GM12878 (cell line): ENCODE measurements around the gene RABEP2. TPM values are rescaled to one million over a fixed set of nuclear protein-coding genes. Genes with fewer than 3 reads are reported as not detected.

Experiments
- ATAC-seq: fragments of 200-7000 bp; cut with Tn5 transposase; 3 replicates; pipeline ENCODE4 v1.9.1; 2020; ENCODE audit warnings: mild to moderate bottlenecking, moderate library complexity
- BruUV-seq: library from RNA; stranded (reverse); fragments of 400-500 nt; replicated peaks from 2 replicates; lab custom pipeline; 2021; lab: Mats Ljungman, UMichigan
- CTCF ChIA-PET: fragments of 300-600 bp; sonication (Branson Sonifier 250); formaldehyde crosslinking; extraction: SDS; loops from one replicate; lab custom pipeline; 2021; ENCODE audit warnings: inconsistent platforms; lab: Yijun Ruan, JAX
- POLR2A ChIA-PET: fragments of 350-600 bp; formaldehyde crosslinking; extraction: SDS; loops from one replicate; lab custom pipeline; 2021; ENCODE audit warnings: inconsistent platforms; lab: Charles Lee
- RAD21 ChIA-PET: fragments of 300-600 bp; sonication (Branson Sonifier 250); formaldehyde crosslinking; loops from one replicate; lab custom pipeline; 2023; ENCODE audit warnings: antibody characterized with exemption; ENCODE audit not compliant: unreplicated experiment; lab: Charles Lee
- SMC1A ChIA-PET: fragments of 300-600 bp; sonication (Branson Sonifier 250); formaldehyde crosslinking; loops from one replicate; lab custom pipeline; 2023; ENCODE audit not compliant: unreplicated experiment, uncharacterized antibody; lab: Charles Lee
- DNase-seq: peaks from one replicate; pipeline ENCODE4 v3.0.0-alpha.2; 2011; ENCODE audit warnings: low read depth, low spot score
- FAIRE-seq: peaks from 3 replicates; lab custom pipeline; 2011; peaks lifted over from hg19 to GRCh38; lab: Jason Lieb, UNC
- H2AFZ ChIP-seq: 2 replicates; pipeline ENCODE4 v1.6.0; 2011; ENCODE audit warnings: low read depth, low read length, control low read depth; ENCODE audit not compliant: control insufficient read depth
- H3K27ac ChIP-seq: 2 replicates; pipeline ENCODE4 v1.5.1; 2011; ENCODE audit warnings: control low read depth; ENCODE audit not compliant: control insufficient read depth, insufficient read depth
- H3K27me3 ChIP-seq, 2 experiments: replicated peaks in 1 of 2; 2 replicates each; pipeline versions ENCODE4 v1.6.0 to v1.6.1; 2011; ENCODE audit warnings: low read length in 1 of 2; ENCODE audit not compliant: control insufficient read depth in 2 of 2, insufficient read depth in 2 of 2
- H3K36me3 ChIP-seq, 2 experiments: 2 replicates each; pipeline ENCODE4 v1.5.1; 2011; ENCODE audit warnings: low read length in 1 of 2; ENCODE audit not compliant: control insufficient read depth in 2 of 2, insufficient read depth in 2 of 2
- H3K4me1 ChIP-seq: 2 replicates; pipeline ENCODE4 v1.6.1; 2011; ENCODE audit warnings: mild to moderate bottlenecking, low read length, moderate library complexity, mixed read lengths; ENCODE audit not compliant: control insufficient read depth, insufficient read depth
- H3K4me2 ChIP-seq: 2 replicates; pipeline ENCODE4 v1.6.0; 2011; ENCODE audit warnings: control low read depth; ENCODE audit not compliant: control insufficient read depth, insufficient read depth
- H3K4me3 ChIP-seq: fragments of 200-600 bp; sonication (generic); 2 replicates; pipeline ENCODE4 v1.5.1; 2016
- H3K79me2 ChIP-seq: 2 replicates; pipeline ENCODE4 v1.6.0; 2011; ENCODE audit warnings: low read length; ENCODE audit not compliant: control insufficient read depth, insufficient read depth
- H3K9ac ChIP-seq: 2 replicates; pipeline ENCODE4 v1.8.0; 2011; ENCODE audit warnings: low read length, control low read depth, mixed read lengths; ENCODE audit not compliant: control insufficient read depth, insufficient read depth
- H3K9me3 ChIP-seq: replicated peaks from 3 replicates; pipeline ENCODE4 v1.5.1; 2011; ENCODE audit warnings: mild to moderate bottlenecking, low read length; ENCODE audit not compliant: control insufficient read depth, insufficient read depth
- H4K20me1 ChIP-seq: 2 replicates; pipeline ENCODE4 v1.6.0; 2011; ENCODE audit not compliant: control insufficient read depth, insufficient read depth
- CUX1 ChIP-seq: IDR thresholded peaks from 2 replicates; pipeline ENCODE4 v1.6.1; 2012; ENCODE audit warnings: improper control_type of control experiment, low read depth, low read length; ENCODE audit not compliant: insufficient replicate concordance
- KAT2A ChIP-seq: conservative IDR thresholded peaks from 2 replicates; pipeline ENCODE4 v1.6.1; 2011; ENCODE audit warnings: low read depth, low read length; ENCODE audit not compliant: control insufficient read depth
- LARP7 ChIP-seq: fragments of 450-650 bp; IDR thresholded peaks from 2 replicates; pipeline ENCODE4 v1.6.1; 2017; ENCODE audit warnings: mild to moderate bottlenecking
- NBN ChIP-seq: fragments of 450-650 bp; IDR thresholded peaks from 2 replicates; pipeline ENCODE4 v1.6.1; 2016
- NFYA ChIP-seq: IDR thresholded peaks from 2 replicates; pipeline ENCODE4 v1.6.1; 2011; ENCODE audit warnings: low read depth, mild to moderate bottlenecking, low read length, improper control_type of control experiment, borderline replicate concordance
- RCOR1 ChIP-seq: conservative IDR thresholded peaks from 2 replicates; pipeline ENCODE4 v1.6.1; 2012; ENCODE audit warnings: low read depth, low read length, improper control_type of control experiment
- STAT1 ChIP-seq: fragments of 450-650 bp; conservative IDR thresholded peaks from 2 replicates; pipeline ENCODE4 v1.6.1; 2014; ENCODE audit warnings: antibody characterized with exemption, mild to moderate bottlenecking
- SUPT20H ChIP-seq: IDR thresholded peaks from 2 replicates; pipeline ENCODE4 v1.6.1; 2011; ENCODE audit warnings: low read depth, mild to moderate bottlenecking, low read length, moderate library complexity, borderline replicate concordance; ENCODE audit not compliant: control insufficient read depth
- TCF7 ChIP-seq: IDR thresholded peaks from 2 replicates; pipeline ENCODE4 v1.6.1; 2014; ENCODE audit warnings: antibody characterized with exemption, borderline replicate concordance
- WRNIP1 ChIP-seq: IDR thresholded peaks from 2 replicates; pipeline ENCODE4 v1.6.1; 2011; ENCODE audit warnings: low read depth, low read length, improper control_type of control experiment, borderline replicate concordance
- YY1 ChIP-seq: IDR thresholded peaks from 2 replicates; pipeline ENCODE4 v1.6.1; 2011; ENCODE audit warnings: low read depth, mild to moderate bottlenecking, low read length
- ZNF687 ChIP-seq: fragments of 450-650 bp; IDR thresholded peaks from 2 replicates; pipeline ENCODE4 v1.6.1; 2017; ENCODE audit warnings: mild to moderate bottlenecking, moderate library complexity
- WGBS: methylation state at CpG from one replicate; pipeline ENCODE4 v1.1.6; 2016; ENCODE audit warnings: low lambda C conversion rate; ENCODE audit not compliant: insufficient replicate concordance, insufficient coverage; ENCODE audit errors: missing lambda C conversion rate; 5-methylcytosine and 5-hydroxymethylcytosine counted together
- in situ Hi-C: fragments of 300-500 bp; cut with MboI; formaldehyde crosslinking; loops from 9 replicates; pipeline ENCODE4 v1.14.3; 2018; ENCODE audit warnings: mixed read lengths
- intact Hi-C: fragments of 100-400 bp; cut with micrococcal nuclease; formaldehyde crosslinking; loops from one replicate; pipeline ENCODE4 v1.14.2; 2022; ENCODE audit not compliant: unreplicated experiment
- polyA plus RNA-seq, 11 experiments: library from polyadenylated mRNA; depleted of rRNA in 4 of 11; unstranded in 6 of 11; stranded (reverse) in 5 of 11; fragments of >200 nt; fragmentation: Nextera tagmentation in 4 of 11; fragmentation: Illumina TruSeq in 1 of 11; extraction: Ambion mirVana in 4 of 11; extraction: Trizol in 1 of 11; gene quantifications; 1 replicate in 1 of 11; 2 replicates in 10 of 11; pipeline versions ENCODE4 v1.2.1 to v1.2.3, GENCODE V29; 2011 to 2016; ENCODE audit warnings: inconsistent platforms in 2 of 11, missing spikeins in 2 of 11, low read depth in 1 of 11
- total RNA-seq, 4 experiments: library from RNA; depleted of rRNA in 3 of 4; stranded (reverse); fragments of >200 nt in 3 of 4; fragmentation: Illumina TruSeq in 1 of 4; extraction: Trizol in 1 of 4; gene quantifications; 2 replicates each; pipeline versions ENCODE4 v1.2.1 to v1.2.3, GENCODE V29; 2013 to 2021

Gene RABEP2
- total and polyA plus RNA-seq, 10 of the 15 experiments (the other 5 are each of a cell fraction or from before 2014, with no cell fraction given), result 0.47 to 33.2 (median 18.6) TPM

GRCh38 chr16:28865001-28865688 is 59.9 kb downstream of the RABEP2 start:
- CTCF ChIA-PET, result interaction anchor here (0.7 to 2.0 kb wide), 4 partner anchors 68 to 86 kb away, joined by 3 to 20 read pairs (median 4); partner anchors contain the start of gene NFATC2IP
- Histone ChIP-seq H3K4me2 (peak overlapping the region; percentile 95), H4K20me1 (no peaks in the 10 kb centered on the region), H3K9me3 (no peaks in the 10 kb centered on the region), H3K27me3 (no peaks in the 10 kb centered on the region), H3K9ac (peak overlapping the region; percentile 99; the same call in 1 of the 2 replicates), H3K4me3 (peak overlapping the region; percentile 78), H3K79me2 (peaks cover 33% of the 10 kb centered on the region), H3K4me1 (peaks cover 10% of the 10 kb centered on the region), H3K27ac (no peak overlapping the region), H2AFZ (no peak overlapping the region), H3K36me3 (peaks cover 13 to 16% of the 10 kb centered on the region in 2 experiments)
- intact Hi-C loops (loop anchor here (2.0 kb wide), 1 partner anchor 18 kb away; the partner anchor contains the start of gene TUFM), in situ Hi-C loops (no loop called here)
- RAD21 ChIA-PET, result interaction anchor here (1.1 to 3.8 kb wide), 3 partner anchors 17 to 86 kb away, joined by 3 to 25 read pairs (median 17); partner anchors contain the start of genes NFATC2IP and TUFM
- FAIRE-seq (no peak), DNase-seq (no peak), ATAC-seq (no peak)
- POLR2A ChIA-PET, result interaction anchor here (0.9 to 4.0 kb wide), 3 partner anchors 17 to 59 kb away, joined by 3 to 43 read pairs (median 25); partner anchors contain the start of genes ATXN2L, RABEP2 and TUFM
- SMC1A ChIA-PET, result interaction anchor here (1.3 to 5.3 kb wide), 7 partner anchors 15 to 79 kb away, joined by 3 to 32 read pairs (median 4); partner anchors contain the start of genes CD19 and TUFM
- BruUV-seq, result TSS peak; percentile 75
- WGBS, result 99% methylated on average over 12 of the region's 12 CpGs
- TF ChIP-seq SUPT20H (no peak), NBN (no peak), TCF7 (no peak), NFYA (no peak), KAT2A (no peak), CUX1 (no peak), YY1 (no peak), ZNF687 (no peak), RCOR1 (no peak), WRNIP1 (no peak), LARP7 (no peak), STAT1 (no peak)
